GM20000 (cell line): ENCODE results near the gene DEGS2.

ENCODE experiments used
- DNase-seq: peaks from one replicate; pipeline ENCODE4 v3.0.0; 2012; ENCODE audit warnings: low spot score
- CTCF ChIP-seq: IDR thresholded peaks from 2 replicates; pipeline ENCODE4 v1.5.1; 2012; ENCODE audit warnings: mild to moderate bottlenecking, control low read depth; ENCODE audit errors: extremely low read depth, missing control alignments

DEGS2 gene

GRCh38 chr14:100100032-100100703 is 59.3 kb downstream of the DEGS2 start:
- TF ChIP-seq CTCF = no peak
- no peak for DNase-seq

- DNase-seq = no peak
- TF ChIP-seq CTCF = no peak
These were observed 61.3 kb downstream of the DEGS2 start for GRCh38 chr14:100098171-100098570.

DNA sequence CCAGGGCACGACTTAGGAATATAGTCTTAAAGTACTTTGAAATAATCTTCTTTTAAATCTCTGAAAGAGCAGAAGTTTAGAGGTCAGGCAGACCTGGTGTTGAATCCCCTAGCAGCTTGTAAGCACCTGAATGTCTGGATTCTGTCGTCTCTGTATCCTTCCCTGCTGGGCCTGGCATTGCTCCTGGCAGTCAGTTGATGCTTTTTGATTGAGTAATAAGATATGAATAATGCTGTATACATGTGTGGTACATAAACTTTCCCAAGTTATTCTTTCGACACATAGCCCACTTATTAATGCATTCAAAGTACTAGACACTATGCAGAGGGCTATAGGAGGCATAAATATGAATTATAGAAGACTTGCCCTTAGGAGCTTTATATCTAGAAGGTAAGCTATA is 62.8 kb downstream of the DEGS2 start:
- DNase-seq = no peak
- no peak for TF ChIP-seq CTCF
